NCI-H1436 treated with DMSO at 0.1 percent for 48 hours (cell line): ENCODE results near the gene SIK1.
"Not testable (repeated sequence)": the region's sequence is repeated elsewhere in the genome, so short reads cannot be mapped to it uniquely, and the experiment has no call there.

Source experiments
- DNase-seq: peaks from one replicate; lab custom pipeline; 2025; lab: John Stamatoyannopoulos, UW

The SIK1 gene

DNA sequence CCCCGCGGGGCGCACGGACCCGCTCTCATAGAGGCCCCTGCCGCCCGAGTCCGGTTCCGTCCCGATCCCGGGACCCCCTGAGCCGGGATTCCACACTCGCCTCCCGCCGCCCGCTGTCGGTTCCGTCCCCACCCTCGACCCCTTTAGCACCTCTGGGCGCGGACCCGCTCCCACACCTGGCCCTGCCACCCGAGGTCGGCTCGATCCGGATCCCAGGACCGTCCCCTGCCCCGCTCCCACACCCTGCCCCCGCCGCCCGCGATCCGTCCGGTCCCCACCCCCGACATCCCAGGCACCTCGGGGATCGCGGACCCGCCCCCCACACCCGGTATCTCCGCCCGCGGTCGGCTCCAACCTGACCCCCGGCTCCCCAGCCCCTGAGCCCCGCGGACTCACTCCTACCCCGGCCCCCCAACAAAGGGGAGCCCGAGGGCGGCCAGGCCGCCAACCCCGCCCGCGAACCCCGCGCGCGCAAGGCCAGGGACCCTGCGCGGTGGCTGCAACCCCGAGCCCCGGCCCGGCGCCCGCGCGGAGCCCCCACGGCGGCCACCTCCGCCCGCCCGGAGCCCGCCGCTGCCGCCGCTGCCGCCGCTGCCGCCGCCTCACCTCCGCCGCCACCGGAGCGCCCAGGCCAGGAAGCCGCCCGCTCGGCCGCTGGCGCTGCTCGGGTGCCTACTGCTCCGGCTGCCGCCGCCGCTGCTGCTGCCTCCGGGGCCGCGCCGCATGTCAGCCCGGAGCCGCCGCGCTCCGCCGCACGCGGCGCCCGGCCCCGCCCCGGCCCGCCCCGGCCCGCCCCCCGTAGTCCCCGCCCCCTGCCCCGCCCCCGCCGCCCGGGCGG is at the start of gene SIK1:
Gene SIK1 (minus strand): TSS at position 728 of the 838 bp plus-strand sequence. CDS start 953 bp downstream, outside the sequence.
- DNase-seq: not testable (repeated sequence)

DNA sequence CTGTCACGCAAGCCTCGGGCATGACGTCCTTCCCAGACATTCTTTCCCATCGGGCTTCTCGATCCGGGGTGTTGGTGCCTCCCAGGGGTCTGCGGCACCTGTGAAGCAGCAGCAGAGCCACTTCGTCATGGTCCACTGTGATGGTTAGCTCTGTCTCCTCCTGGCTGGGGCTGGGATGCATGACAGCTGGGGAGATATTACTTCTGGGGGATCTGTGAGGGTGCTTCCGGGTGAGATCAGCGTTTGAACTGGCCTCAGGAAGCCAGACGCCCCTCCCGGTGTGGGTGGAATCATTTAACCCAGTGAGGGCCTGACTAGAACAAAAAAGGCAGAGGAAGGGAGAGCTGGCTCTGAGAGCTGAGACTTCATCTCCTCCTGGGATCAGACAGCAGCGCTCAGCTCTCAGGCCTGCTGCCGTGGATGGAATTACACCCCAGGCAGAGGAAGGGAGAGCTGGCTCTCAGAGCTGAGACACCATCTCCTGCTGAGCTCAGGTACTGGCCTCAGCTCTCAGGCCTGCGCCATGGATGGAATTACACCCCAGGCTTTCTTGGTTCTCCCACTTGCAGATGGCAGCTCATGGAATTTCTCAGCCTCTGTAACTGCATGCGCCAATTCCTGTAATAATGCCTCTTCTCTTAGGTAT is 44.8 kb upstream of the SIK1 start:
- not testable (repeated sequence) for DNase-seq

DNA sequence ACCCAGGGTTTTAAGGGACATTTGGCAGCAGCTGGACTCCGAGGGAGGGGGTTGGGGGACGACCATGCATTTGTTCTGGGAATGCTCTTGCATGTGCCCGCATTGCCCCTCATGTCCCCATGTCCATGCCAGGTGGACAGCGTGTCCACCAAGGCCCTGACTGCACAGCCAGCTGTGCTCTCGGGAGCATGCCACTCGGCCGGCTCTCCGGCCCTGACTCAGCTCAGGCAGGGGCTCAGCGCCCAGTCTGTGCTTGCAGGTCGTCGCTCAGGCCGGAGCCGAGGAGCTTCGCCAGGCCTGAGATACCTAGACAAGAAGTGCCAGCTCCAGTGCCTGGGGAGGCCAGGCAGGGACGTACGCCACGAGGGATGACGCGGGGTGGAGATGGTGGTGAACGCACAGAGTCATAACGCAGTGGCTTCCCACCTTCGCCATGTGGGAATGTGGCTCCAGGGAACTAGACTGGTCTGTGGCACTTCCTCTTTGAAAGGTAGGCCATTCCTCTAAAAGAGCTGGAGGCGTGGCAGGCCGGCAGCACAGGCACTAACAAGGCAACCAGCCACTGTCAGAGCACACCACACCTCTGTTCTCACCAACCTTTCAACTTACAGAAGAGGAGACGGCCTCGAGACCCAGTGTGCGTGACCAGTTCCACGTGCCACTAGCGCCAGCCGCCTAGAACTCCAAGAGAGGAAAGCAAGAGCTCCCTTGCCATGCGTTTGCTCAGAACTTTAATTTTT is 43.0 kb upstream of the SIK1 start:
- DNase-seq: not testable (repeated sequence)

DNA sequence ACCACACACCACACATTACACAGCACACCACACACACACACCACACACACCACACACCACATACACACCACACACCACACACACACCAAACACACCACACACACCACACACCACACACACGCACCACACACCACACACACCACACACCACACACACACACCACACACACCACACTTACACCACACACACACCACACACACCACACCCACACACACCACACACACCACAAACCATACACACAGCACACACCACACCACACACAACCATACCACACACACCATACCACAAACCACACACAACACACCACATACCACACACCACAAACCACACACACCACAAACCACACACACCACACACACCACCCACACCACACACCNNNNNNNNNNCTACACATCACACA is 40.9 kb upstream of the SIK1 start:
- no peak for DNase-seq

DNA sequence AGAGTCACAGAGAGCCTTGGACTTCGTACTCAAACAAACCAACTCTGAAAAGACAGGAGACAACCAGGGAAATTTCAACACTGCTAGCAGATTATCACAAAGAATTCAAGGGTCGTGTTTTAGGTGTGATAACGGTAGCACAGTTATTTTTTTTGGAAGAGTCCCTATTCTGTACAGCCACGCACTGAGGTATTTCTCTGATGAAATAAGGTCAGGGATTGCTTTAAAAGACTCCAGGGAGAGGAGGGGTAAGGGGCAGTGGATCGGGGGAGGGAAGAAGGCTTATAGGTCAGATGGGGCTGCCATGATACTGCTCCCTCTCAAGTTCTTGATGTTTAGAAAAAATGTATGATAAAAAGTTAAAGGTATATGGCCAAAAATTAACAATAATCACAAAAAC is 38.2 kb upstream of the SIK1 start:
- not testable (repeated sequence) for DNase-seq

DNA sequence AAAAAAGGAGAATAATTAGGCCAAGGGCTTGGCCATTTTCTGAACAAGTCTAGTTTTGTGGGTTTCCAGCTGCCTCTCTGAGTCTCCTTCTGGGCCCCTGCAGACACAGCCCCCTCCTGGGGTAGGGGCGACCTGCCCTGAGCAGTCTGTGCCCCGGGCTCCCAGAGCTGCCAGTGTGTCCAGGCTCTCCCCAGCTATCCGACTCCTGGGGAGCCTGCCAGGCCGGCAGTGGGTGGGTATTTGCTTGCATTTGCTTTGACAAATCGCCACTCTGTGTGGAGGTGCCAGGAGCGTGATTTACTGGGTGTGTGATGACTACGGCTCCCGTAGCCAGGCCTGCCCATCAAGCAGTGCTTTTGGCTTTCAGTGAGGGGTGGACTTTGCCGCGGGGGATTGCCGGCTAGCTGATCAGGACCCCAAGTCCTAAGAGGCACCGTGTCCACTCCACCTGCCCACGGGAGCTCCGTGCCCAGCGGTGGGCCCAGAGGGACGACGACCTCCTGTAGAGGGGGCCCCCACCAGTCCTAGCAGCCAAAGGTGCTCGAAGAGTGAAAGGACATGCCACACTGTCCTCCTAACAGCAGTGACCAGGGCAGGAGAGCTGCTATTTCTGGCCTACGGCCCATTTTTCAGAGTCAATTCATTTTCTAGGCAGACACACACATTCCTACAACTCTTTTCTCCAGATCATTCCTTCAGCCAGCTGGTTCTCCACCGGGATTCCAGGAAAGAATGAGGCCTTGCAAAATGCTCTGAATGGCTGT is 36.7 kb upstream of the SIK1 start:
- DNase-seq: not testable (repeated sequence)

DNA sequence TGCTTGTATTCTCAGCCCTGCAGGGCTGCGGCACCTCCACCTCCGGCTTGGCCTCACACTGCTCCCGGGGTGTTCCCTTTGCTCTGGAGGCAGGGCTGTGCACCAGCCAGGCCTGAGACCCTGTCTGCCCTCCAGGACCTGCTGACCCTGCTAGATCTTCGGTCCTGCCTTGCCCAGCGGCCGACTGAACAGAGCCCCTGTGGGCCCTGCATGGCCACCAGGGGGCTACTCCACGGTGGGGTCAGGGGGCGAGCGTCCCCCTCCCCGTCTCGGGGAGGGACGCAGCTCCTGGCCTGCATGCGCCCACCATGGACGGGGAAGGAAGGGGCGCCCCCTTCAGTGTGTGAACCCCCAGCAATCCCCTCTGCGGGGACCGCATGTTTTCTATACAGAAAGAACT is 36.0 kb upstream of the SIK1 start:
- not testable (repeated sequence) for DNase-seq

DNA sequence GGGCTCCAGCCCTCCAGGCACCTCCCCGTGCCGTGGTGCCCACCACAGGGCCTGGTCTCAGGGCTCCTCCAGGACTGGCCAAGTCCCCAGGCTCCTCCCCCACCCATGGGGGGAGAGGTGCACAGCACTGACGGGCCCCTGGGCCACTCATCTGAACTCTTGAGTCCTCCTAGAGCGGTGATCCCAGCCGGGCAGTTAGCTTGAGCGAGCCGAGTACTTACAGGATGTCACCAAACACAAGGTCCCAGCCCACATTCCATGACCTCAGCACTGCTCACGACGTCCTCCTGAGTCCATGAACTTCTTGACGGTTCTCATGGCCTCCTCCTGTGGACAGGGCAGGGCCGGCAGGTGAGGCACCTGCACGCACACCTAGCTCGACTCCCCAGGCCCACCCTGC is 33.5 kb upstream of the SIK1 start:
- DNase-seq: not testable (repeated sequence)

DNA sequence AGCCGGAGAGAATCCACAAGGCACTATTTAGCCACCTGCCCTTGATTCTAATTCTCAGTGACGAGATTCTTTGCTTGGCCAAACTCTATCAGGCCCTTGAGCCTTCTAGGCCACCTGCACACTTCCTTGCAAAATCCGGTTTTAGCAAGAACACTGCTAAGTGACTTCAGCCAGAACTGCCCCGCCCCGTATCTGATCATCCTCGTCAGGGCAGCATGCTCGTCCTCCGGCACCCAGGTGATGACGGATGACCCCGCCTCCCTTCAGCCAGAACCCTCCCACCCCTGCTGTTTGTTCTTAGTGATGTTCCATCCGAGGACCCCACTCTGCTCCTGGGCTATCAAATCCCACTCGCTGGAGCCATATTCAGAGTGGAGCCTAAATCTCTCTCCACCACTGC is 32.1 kb upstream of the SIK1 start:
- DNase-seq: not testable (repeated sequence)

DNA sequence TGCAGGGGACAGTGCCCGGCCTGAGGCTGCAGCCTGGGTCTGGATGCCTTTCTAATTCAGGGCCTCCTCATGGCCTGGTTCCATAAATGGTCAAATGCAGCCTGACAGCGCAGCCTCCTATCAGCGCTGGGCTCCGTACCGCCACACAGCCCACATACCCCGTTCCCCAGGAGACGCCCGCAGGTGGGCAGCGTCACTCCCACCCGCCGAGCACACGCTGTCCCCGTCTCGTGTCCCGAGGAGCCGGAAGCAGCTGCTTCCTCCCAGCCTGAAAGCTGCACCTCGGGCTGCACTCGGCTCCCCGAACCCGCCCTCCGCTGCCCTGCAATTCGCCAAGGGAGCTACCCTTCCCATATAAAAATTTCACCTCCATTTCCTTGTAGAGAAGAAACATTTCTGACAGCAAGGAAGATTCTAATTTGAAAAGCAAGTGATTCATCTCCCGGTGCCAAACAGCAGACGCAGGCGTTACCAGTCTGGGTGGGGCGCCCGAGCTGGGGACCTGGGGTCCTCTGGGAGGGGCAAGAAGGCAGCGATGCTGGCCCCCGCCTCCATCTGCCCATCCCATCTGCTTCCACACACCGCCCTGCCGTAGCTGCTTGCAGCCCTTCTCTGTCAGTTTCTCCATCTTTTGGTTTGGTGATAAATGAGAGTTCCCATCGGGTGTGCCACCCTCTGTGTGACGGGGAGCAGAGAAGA is 29.8 kb upstream of the SIK1 start:
- DNase-seq: not testable (repeated sequence)

DNA sequence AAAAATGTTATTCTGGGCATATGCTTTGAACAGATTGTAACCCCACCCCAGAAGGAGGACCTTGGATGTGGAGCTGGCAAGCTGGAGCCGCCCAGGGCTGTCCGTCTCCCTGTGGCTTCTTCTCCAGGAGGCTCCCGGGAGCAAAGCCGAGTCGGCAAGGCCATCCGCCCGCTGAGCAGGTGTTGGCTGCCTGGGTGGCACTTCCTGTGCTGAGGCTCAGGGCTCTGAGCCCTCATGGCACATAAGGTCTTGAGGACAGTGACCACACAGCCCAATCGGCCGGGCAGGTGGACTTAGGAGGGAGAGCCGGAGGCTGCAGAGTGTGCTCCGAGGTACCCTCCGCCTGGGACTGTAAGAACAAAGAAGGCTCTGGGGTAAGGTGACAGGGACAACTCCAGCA is 28.8 kb upstream of the SIK1 start:
- DNase-seq: not testable (repeated sequence)

DNA sequence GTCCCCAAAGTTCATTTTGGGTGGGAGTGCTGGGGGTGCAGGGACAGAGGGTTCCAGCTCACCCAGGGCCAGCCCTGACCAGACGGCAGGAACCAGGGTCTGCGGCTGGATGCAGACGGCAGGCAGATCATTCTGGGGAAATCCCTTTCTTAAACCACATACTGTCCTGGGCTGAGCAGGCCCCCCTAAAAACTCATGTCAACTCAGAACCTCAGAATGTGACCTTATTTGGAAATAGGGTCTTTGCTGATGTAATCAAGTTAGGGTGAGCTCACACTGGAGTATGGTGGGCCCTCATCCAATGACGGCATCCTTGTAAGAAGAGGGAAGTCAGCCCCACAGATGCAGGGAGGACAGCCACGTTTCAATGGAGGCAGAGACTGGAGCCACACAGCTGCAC is 27.2 kb upstream of the SIK1 start:
- not testable (repeated sequence) for DNase-seq

DNA sequence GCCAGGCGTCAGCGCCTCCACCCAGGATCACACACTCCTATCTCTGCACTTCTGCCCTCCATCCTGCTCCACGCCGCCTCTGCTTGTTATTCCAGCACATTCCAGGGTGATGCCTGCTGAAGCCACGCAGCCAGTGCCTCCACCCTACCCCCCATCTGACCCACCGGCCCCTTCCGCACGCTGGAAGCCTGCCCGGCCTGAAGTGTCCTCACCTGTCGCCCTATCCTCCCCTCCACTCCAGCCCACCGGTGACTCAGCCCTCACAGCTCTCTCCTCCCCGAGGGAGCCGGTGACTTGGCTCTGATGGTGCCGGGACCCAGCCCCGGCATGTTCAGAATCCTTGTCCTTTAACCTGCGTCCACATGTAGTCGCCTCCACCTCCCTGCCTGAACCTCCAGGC is 24.9 kb upstream of the SIK1 start:
- DNase-seq: not testable (repeated sequence)

DNA sequence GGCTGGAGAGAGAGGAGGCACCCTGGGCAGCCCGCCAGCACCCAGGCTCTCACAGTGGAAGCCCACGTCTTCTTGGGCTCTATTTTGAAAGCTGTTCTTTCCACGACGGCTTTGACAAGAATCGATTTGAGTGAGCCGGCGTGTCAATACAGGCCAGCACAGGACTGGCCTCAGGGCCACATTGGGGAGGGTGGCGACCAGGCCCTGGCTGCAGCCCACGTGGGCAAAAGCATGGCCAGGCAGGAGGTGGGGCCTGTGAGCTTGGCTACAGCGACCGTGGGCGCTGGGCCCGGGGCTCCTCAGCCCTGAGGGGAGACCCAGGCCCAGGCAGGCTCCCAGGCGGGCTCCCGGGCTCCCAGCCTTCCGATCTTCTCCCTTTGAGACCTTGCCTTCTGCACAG is 23.4 kb upstream of the SIK1 start:
- DNase-seq: not testable (repeated sequence)

DNA sequence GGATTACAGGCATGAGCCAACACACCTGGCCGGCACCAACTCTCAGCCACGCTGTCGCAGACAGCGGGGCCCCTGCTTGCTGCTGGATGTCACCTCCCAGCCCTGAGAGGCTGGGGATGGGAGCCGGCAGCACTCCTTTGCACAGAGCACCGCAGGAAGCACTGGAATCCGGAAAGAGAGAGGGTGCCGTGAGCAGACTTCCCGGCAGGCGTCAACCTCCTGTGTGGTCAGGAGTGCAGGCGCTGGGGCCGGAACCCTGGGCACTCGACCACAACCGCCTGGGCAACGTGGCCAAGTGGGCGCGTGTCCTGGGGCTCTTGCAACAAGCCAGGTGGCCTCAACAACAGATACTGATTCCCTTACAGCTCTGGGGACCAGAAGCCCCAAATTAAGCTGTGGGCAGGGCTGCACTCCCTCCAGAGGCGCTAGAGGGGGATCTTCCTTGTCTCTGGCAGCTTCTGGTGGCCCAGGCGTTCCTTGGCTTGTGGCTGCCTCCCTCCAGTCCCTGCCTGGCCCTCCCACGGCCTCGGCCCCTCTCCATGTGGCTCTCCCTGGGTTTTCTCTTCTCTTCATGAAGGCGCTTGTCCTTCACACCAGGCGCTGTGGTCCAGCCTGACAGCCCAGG is 20.5 kb upstream of the SIK1 start:
- not testable (repeated sequence) for DNase-seq

DNA sequence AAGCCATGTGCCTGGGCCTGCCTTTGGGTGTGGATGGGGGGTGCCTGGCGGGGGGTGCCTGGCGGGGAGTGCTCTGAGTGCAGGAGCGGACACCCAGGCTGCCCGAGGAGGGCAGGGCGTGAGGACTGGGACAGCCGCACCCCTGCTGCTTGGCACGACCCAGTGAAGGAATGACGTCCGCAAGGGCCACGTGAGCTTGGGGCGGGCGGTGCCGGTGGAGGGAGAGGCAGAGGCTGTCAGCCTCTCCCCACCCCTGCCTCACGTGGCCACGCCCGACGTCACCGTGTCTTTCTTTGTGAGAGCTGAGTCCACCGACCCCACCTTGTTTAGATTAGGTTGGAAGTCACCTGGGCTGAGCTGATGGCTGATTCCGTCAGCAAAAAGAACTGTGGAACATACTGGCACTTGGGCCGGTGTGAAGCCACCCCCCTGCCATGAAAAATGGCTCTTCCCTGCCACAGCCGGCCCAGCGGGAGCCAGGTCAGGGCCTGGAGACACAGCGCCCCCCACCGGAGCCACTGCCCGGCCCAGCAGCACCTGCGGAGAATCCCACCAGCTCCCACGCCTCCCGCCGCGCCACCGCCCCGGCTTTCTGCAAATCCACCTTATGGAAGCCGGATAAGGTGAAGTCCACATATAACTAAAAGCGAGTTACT is 19.5 kb upstream of the SIK1 start:
- not testable (repeated sequence) for DNase-seq

DNA sequence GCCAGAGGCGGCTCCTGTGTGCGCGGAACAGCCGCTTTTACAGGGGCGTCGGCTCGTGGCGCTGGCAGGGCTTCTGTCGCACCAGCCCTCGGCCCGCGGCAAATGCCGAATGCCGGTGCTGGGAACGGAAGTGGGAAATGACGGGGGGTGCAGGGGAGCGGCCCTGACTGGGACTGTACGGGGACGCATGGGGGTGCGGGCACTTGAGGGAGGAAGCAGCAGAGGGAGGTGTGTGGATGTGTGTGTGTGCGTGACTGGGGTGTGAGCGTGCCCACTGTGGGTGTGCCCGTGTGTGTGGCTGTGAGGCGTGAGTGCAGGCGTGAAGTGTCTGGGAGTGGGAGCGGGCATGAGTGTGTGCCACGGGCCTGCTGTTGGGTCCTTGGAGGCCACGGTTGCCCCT is 17.6 kb upstream of the SIK1 start:
- not testable (repeated sequence) for DNase-seq

DNA sequence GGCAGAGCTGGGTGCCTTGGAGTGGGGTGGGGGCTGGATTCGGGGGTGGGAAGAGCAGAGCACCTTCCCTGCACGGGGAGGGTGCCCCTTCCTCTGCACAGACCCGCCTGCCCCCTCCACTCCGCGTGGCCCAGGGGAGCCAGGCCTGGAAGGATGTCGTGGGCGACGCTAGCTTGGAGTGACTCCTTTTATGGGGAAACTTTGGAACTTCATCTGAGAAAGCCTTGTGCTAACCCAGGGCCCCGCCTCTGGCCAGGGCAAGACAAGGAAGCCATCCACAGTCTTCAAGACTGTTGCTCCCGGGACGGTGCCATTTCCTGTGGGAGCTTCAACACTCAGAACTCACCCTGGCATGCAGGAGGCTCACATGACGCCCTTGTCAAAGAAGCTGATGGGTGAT is 15.6 kb upstream of the SIK1 start:
- not testable (repeated sequence) for DNase-seq

DNA sequence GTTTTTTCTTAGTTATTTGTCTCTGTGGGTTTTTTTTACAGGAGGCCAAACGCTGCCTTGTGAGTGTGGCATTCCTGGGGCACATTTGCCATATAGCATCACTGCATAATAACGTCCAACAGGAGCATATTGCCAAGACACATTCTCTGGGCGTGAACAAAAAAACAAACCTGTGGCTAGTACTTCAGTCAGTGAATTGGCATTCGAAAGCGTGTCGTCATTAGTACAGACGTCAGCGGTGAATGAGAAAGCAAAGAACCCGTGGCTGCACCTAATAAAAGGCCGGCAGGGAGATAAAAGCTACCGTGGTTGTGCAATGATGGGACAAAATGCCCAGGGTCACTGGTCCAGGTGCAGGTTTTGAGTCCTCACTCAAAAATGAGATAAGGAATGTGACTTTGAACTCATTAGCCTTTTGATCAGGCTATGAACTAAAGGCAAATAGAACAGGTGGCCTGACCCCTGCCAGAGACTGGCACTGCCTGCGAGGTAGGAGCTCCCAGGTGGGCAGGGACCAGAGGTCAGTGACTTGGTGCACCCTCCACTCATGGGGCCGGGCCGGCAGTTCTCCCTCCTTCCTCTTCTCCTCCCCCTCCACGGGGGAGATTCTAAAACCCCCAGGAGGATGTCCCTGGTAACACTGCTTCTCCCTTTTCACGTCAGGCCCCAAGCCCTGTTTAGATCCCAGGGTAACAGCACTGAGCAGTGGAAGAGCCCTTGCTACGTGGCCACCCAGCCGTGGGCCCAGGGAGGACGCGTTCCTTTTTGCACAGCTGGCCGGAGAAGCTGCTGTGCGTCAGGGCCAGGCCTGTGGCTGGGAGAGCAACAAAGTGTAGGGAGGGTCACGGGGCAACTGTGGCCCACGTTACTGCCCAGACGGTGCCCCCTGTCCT is 14.2 kb upstream of the SIK1 start:
- DNase-seq: not testable (repeated sequence)
